Body of pancreas (tissue), 4 donors: Measurements from ENCODE around the gene PLA2G12A. TPM values are rescaled to one million over a fixed set of nuclear protein-coding genes. Genes with fewer than 3 reads are reported as not detected.

Experiments used
- ATAC-seq: fragments of 150-250 bp; one replicate; pipeline ENCODE4 v1.9.1; 2016
- DNase-seq, 4 donors: peaks; one replicate each; pipeline ENCODE4 v3.0.0-alpha.2; 2019
- H3K27ac ChIP-seq, 4 donors: fragments of 200-600 bp; sonication (generic); 1 replicate in 3 of 4; 2 replicates in 1 of 4; pipeline versions ENCODE4 v1.5.1 to v1.6.1; 2016 to 2019; ENCODE audit warnings: mild to moderate bottlenecking in 1 of 4, mixed read lengths in 1 of 4, moderate library complexity in 1 of 4
- H3K27me3 ChIP-seq, 2 donors: fragments of 200-600 bp; sonication (generic); one replicate each; pipeline ENCODE4 v1.6.0; 2016; ENCODE audit warnings: mild to moderate bottlenecking in 1 of 2
- H3K36me3 ChIP-seq, 2 donors: fragments of 200-600 bp; sonication (generic); replicated peaks in 1 of 2; 2 replicates each; pipeline ENCODE4 v1.5.1; 2016; ENCODE audit warnings: low read depth in 2 of 2; ENCODE audit not compliant: insufficient read depth in 1 of 2
- H3K4me1 ChIP-seq: fragments of 200-600 bp; sonication (generic); one replicate; pipeline ENCODE4 v1.6.0; 2016
- H3K4me3 ChIP-seq, 2 donors: fragments of 200-600 bp; sonication (generic); 1 replicate in 1 of 2; 2 replicates in 1 of 2; pipeline ENCODE4 v1.5.1; 2016 to 2019
- H3K9me3 ChIP-seq, 3 donors: fragments of 200-600 bp; sonication (generic); 1 replicate in 2 of 3; 2 replicates in 1 of 3; pipeline ENCODE4 v1.5.1; 2016
- CTCF ChIP-seq, 7 experiments: fragments of 450-650 bp in 4 of 7; fragments of 200-600 bp in 3 of 7; sonication (generic) in 3 of 7; IDR thresholded peaks; one replicate each; pipeline ENCODE4 v1.5.1; 2016 to 2019; ENCODE audit warnings: antibody characterized with exemption in 7 of 7
- POLR2A ChIP-seq, 3 donors: fragments of 450-650 bp; IDR thresholded peaks; one replicate each; pipeline ENCODE4 v1.6.1; 2016; ENCODE audit warnings: antibody characterized with exemption in 3 of 3, mild to moderate bottlenecking in 2 of 3
- WGBS, 2 donors: methylation state at CpG; one replicate each; pipeline ENCODE4 v1.1.5; 2017; 5-methylcytosine and 5-hydroxymethylcytosine counted together
- intact Hi-C: fragments of 100-400 bp; cut with DNase I; formaldehyde crosslinking; loops from one replicate; pipeline ENCODE4 v1.15.1; 2023
- small RNA-seq: library from RNA; depleted of rRNA; stranded (forward); fragments of <200 nt; gene quantifications from one replicate; pipeline ENCODE3, GENCODE V24; 2016
- total RNA-seq, 2 donors: library from RNA; depleted of rRNA; stranded (reverse); fragments of >200 nt; gene quantifications; one replicate each; pipeline ENCODE4 v1.1.0, GENCODE V29; 2016

The PLA2G12A gene
- total RNA-seq, 2 donors from 2014 or later = 17.1 to 18.5 TPM

DNA sequence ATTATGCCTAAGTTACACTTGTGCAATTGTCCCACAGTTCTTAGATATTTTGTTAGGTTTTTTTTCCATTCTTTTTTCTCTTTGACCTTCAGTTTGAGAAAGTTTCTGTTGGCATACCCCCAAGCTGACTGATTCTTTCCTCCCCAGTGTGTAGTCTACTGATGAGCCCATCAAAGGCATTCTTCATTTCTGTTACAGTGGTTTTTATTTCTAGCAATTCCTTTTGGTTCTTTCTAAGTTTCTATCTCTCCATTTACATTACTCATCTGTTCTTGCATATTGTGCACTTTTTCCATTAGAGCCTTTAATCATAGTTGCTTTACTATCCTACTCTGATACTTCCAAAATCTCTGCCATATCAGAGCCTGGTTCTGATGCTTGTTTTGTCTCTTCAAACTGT, 58.5 kb downstream of the PLA2G12A start:
- no peaks in the 10 kb centered on the region for H3K36me3 ChIP-seq
- TF ChIP-seq POLR2A (IDR thresholded peaks at IDR 0.05) = no peak
- TF ChIP-seq CTCF (IDR thresholded peaks at IDR 0.05) = no peak
- H3K27ac ChIP-seq = no peak overlapping the region
- DNase-seq (no peak), ATAC-seq (no peak)
- no peaks in the 10 kb centered on the region for H3K4me1 ChIP-seq
- intact Hi-C loops = no loop called here
- no peaks in the 10 kb centered on the region for H3K9me3 ChIP-seq
- no peaks in the 10 kb centered on the region for H3K27me3 ChIP-seq
- no peak overlapping the region for H3K4me3 ChIP-seq

GRCh38 chr4:109665783-109666485, 63.9 kb downstream of the PLA2G12A start:
- intact Hi-C loops = no loop called here
- ATAC-seq = peak; percentile 33
- Histone ChIP-seq H3K27me3 (no peaks in the 10 kb centered on the region), H3K4me1 (no peaks in the 10 kb centered on the region), H3K4me3 (no peak overlapping the region), H3K36me3 (no peaks in the 10 kb centered on the region), H3K9me3 (no peaks in the 10 kb centered on the region), H3K27ac (no peak overlapping the region)
- no peak for TF ChIP-seq POLR2A (IDR thresholded peaks at IDR 0.05)
- TF ChIP-seq CTCF (IDR thresholded peaks at IDR 0.05) = no peak
- 58 to 63% methylated on average over 5 of the region's 5 CpGs for WGBS, 2 donors
- DNase-seq = peak in 1 of 4 donors; percentile 5

DNA sequence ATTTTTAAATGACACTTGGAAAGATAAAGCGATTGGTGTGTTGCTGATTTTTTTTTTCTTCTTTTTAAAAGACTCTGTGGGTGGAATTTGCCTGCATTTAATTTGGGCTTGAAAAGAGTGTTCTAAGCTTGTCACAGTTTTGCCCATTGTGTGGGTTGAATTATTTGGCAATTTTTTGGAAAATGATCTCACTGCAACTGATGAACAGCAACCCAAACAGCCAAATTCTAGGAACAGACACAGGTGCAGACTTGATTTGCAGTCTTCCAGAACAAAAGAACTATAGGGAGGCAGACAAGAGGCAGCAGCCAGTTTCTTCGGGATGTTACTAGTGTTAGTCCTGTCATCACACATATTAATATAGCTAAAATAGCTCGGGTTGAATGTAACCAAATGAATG, 67.1 kb downstream of the PLA2G12A start:
- ATAC-seq = no peak
- DNase-seq = no peak
- 71 to 77% methylated on average over 3 of the region's 3 CpGs for WGBS, 2 donors
- Histone ChIP-seq H3K4me1 (no peaks in the 10 kb centered on the region), H3K27me3 (no peaks in the 10 kb centered on the region), H3K36me3 (no peaks in the 10 kb centered on the region), H3K27ac (no peak overlapping the region), H3K9me3 (no peaks in the 10 kb centered on the region), H3K4me3 (no peak overlapping the region)
- no peak for TF ChIP-seq CTCF (IDR thresholded peaks at IDR 0.05)
- no peak for TF ChIP-seq POLR2A (IDR thresholded peaks at IDR 0.05)
- intact Hi-C loops = no loop called here

DNA sequence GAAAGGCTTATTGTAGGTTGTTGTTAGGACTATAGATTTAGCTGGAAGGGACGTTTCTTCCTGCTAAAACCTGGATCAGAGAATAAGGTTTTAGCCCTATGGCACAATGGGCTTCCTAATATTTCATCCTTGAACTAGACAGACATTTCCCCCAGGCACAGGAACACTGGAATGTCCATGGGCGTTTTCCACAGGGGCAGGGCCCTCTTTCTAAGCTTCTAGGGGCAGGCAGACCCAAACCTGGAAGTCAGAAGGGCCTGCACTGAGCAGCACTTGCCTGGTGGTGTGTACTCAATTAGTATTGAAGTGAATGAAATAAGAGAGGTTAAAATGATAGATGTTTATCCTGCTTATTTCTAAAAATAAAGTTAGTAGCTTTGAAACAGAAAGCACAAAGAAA, 67.8 kb downstream of the PLA2G12A start:
- no peaks in the 10 kb centered on the region for H3K27me3 ChIP-seq
- 26 to 64% methylated on average over 2 of the region's 2 CpGs for WGBS, 2 donors
- intact Hi-C loops = no loop called here
- TF ChIP-seq CTCF (IDR thresholded peaks at IDR 0.05) = no peak
- TF ChIP-seq POLR2A (IDR thresholded peaks at IDR 0.05) = no peak
- H3K27ac ChIP-seq = no peak overlapping the region
- no peak overlapping the region for H3K4me3 ChIP-seq
- no peaks in the 10 kb centered on the region for H3K4me1 ChIP-seq
- no peak for ATAC-seq
- H3K36me3 ChIP-seq = no peaks in the 10 kb centered on the region
- DNase-seq = no peak
- no peaks in the 10 kb centered on the region for H3K9me3 ChIP-seq

Small RNAs within 50 kb of the gene (small RNA-seq; reads per million reads assigned to genes)
- not detected for gene HIGD1AP14

Other genes starting within 250 kb of the PLA2G12A start
- 10 to 100 TPM in 1 of 2 donors, 1 to 10 TPM in 1; 2.9 to 58.3 TPM for gene MCUB, start 169.8 kb downstream of the PLA2G12A start, total RNA-seq
- gene CASP6, start 26.6 kb downstream of the PLA2G12A start, total RNA-seq = 1 to 10 TPM; 8.6 to 9.6 TPM
- gene CFI, start 71.9 kb upstream of the PLA2G12A start, total RNA-seq = 10 to 100 TPM; 15.8 to 31.6 TPM
- 1 to 10 TPM; 2.6 to 4.9 TPM for gene GAR1, start 85.7 kb upstream of the PLA2G12A start, total RNA-seq
- gene RRH, start 97.9 kb upstream of the PLA2G12A start, total RNA-seq = not detected
- under 1 TPM in 1 of 2 donors, not detected in 1; 0.26 TPM for gene LRIT3, start 118.0 kb upstream of the PLA2G12A start, total RNA-seq
- 10 to 100 TPM; 44.1 to 51.1 TPM for gene EGF, start 182.8 kb upstream of the PLA2G12A start, total RNA-seq